Measurements from ENCODE around the gene UMAD1.

Gene UMAD1

GRCh38 chr7:7640221-7641128 is at the start of gene UMAD1:
TSS of gene UMAD1 (plus strand) at chr7:7640752. CDS start at chr7:7673372, 32,620 bp downstream.
- peak; percentile 98 for DNase-seq (ENCODE audit: low read depth)

DNA sequence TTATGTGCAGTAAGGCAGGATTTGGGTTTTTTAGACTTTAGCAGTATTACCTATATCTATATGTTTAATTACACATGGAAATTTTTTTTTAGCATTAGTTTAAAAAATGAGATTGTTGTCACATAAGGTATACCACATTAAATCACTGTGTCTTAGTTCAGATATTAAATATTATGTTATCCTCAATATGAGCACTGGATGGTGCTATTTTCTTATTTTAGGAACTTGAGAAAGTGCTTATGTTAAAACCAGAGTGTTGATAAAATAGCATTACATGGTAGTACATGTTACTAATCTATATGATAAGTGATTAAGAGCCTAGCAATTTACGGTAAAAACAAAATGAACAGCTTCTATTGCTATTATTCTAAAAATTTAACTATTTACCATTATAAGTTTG is 45.1 kb upstream of the UMAD1 start:
- DNase-seq (ENCODE audit: low read depth): peak; percentile 16

DNA sequence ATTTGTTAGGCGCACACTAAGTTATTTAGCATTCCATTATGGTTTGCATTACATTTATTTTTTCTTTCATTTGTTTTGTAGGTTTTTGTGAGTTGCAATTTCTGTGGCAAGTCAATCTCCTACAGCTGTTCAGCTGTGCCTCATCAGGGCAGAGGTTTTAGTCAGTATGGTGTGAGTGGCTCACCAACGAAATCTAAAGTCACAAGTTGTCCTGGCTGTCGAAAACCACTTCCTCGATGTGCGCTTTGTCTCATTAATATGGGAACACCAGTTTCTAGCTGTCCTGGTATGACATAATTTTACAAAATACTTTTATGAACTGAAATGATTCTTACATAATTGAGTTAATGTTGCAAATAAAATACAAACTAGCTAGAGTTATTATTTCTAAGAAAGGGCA is 44.4 kb upstream of the UMAD1 start:
- DNase-seq (ENCODE audit: low read depth): no peak

- no peak for DNase-seq (ENCODE audit: low read depth)
Measured at GRCh38 chr7:7607010-7607409, 33.5 kb upstream of the UMAD1 start.

- no peak for DNase-seq (ENCODE audit: low read depth)
Measured at GRCh38 chr7:7609330-7609729, 31.2 kb upstream of the UMAD1 start.

DNA sequence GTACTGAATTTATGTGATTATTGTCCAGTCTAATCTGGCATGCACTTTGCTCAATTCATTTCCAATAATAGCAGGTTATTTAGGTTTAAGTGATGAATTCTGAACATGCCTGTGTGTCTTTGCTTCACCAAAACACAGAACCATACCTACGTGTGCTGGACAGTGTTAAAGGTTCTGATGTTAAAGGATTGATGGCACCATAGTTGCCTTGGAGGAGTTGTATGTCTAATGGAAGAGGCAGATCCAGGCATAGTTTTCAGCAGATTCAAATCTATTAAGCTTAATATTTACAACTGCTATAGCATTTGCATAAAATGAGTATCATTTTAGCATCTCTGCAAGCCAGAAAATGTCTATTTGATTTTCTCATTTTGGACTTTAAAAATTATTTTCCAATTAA is 28.0 kb upstream of the UMAD1 start:
- no peak for DNase-seq (ENCODE audit: low read depth)

GRCh38 chr7:7613210-7613609 is 27.3 kb upstream of the UMAD1 start:
- DNase-seq (ENCODE audit: low read depth): no peak

GRCh38 chr7:7614018-7614741 is 26.4 kb upstream of the UMAD1 start:
- DNase-seq (ENCODE audit: low read depth): no peak

DNA sequence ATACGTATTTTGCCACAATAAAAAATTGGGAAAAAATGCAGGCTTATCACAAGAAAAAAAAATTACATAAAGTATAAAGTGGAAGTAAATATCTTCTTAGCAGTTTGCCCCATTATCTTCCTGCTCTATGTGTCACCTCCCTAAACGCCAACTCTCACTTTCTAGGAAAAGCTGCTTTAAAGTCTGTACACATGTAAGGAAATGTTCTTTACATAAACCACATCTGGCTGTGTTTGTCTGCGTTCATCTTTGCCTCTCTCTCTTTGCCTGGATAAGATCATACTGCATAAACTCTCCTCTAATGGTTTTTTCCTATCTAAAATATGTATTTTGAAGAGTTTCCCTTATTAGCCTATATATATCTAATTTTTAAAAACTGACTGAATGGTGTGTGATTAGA is 23.0 kb upstream of the UMAD1 start:
- no peak for DNase-seq (ENCODE audit: low read depth)

DNA sequence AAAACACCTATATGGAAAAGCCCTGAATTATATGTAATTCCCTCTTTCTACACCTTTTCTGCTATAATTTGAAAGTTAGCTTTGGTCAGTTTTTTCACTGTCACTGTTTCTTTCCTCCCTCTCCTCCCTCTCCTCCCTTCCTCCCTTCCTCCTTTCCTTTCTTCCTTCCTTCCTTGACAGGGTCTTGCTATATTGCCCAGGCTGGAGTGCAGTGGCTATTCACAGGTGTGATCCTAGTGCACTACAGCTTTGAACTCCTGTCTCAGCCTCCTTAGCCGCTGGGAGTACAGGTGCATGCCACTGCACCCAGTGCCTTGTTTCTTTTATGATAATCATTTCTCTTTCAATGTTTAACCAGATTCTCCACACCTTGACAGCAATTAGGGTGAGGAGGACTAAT is 22.1 kb upstream of the UMAD1 start:
- no peak for DNase-seq (ENCODE audit: low read depth)

DNA sequence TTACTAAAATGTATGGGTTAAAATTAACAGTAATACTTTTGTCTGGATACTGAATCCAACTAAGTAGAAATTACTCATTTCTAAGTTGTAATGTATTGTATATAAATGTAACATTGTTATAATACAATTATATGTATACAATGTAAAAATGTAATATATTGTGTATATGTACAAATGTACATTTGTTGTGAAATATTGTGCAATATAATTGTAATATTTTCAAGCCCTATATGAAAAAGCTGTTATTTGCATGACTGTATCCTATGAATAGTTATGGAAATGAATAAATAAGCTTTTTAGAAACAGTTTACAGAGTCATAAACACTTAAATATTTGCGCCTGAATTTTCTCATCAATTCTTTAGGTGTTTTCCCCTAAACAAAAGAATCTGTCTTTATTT is 20.3 kb upstream of the UMAD1 start:
- no peak for DNase-seq (ENCODE audit: low read depth)

DNA sequence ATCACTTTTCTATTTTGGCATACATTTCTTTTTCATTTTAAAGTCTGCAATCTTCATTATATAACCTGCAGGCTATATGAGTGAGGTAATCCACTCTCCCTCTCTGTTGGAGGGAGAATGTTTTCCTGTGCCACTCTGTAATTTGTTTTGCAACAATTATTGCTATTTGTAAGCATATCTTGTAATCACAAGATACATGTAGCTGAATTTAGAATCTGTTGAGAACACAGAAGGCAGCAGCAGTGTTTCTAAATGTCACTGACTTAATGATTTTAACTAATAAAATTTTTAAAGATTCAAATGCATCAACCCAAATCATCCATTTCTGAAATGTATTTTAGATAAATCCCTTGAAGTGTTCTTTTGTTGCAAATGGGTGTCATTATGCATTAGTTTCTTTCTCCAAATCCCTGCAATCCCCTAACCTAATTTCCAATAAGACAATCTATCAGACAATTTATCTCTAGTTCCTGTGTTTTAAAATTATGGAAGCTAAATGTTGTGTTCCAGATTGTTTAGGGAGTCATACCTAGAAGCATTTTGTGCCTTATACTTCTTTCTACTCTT is 19.8 kb upstream of the UMAD1 start:
- no peak for DNase-seq (ENCODE audit: low read depth)

DNA sequence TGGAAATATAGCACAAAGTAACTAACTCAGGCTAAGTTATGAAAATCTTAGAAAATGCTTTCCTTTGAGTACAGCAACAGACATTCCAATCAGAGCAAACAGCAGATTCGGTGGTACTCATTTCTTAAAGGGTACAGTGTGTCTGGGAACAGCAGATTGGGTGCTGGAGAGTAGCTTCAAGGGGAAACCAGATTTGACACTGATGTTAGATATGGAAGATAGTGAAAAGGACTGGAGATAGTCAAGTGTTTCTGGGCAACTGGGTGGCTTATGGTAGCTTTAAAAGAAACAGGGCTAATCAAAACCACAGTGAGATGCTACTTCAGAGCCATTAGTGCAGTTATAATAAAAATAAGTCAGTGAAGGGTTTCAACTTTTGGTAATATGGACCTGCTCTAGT is 12.1 kb upstream of the UMAD1 start:
- DNase-seq (ENCODE audit: low read depth): no peak

DNA sequence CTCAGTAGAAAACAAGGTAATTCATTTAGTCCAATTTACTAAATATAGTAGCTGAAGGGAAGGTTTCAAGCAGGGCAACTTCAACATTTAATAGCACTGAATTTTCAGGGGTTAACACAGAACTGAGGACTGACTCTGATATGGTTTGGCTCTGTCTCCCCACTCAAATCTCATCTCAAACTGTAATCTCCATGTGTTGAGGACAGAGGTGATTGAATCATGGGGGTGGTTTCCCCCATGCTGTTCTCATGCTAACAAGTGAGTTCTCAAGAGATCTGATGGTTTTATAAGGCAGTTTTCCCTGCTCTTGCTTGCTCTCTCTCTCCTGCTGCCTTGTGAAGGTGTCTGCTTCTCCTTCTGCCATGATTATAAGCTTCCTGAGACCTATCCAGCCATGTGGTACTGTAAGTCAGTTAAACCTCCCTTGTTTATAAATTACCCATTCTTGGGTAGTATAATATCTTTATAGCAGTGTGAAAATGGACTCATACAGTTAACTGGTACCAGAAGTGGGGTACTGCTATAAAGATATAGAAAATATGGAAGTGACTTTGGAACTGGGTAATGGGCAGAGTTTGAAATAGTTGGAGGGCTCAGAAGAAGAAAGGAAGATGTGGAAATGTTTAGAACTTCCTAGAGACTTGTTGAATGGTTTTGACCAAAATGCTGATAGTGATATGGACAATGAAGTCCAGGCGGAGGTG is 9.8 kb upstream of the UMAD1 start:
- no peak for DNase-seq (ENCODE audit: low read depth)

GRCh38 chr7:7639421-7639820 is 1.1 kb upstream of the UMAD1 start:
- DNase-seq (ENCODE audit: low read depth): no peak

GRCh38 chr7:7639847-7640220 is 718 bp upstream of the UMAD1 start:
- no peak for DNase-seq (ENCODE audit: low read depth)

GRCh38 chr7:7641129-7641663 is 644 bp downstream of the UMAD1 start:
- DNase-seq (ENCODE audit: low read depth): no peak

- DNase-seq (ENCODE audit: low read depth): no peak
Measured at GRCh38 chr7:7642081-7642480, 1.5 kb downstream of the UMAD1 start.

- DNase-seq (ENCODE audit: low read depth): no peak
Measured at GRCh38 chr7:7647495-7648036, 7.0 kb downstream of the UMAD1 start.

GRCh38 chr7:7650682-7651206 is 10.2 kb downstream of the UMAD1 start:
- no peak for DNase-seq (ENCODE audit: low read depth)

GRCh38 chr7:7651479-7651878 is 10.9 kb downstream of the UMAD1 start:
- DNase-seq (ENCODE audit: low read depth): no peak
